Stomach (tissue), 4 donors: ENCODE data around the gene F5.

Source experiments
- POLR2A ChIP-seq, 4 donors: fragments of 450-650 bp; IDR thresholded peaks; one replicate each; pipeline ENCODE4 v1.6.1; 2016; ENCODE audit warnings: antibody characterized with exemption in 4 of 4, control low read depth in 2 of 4, mild to moderate bottlenecking in 1 of 4, moderate library complexity in 1 of 4
- TF ChIP-seq, protein P1 (sequence below), 7 experiments: fragments of 450-650 bp in 4 of 7; fragments of 200-600 bp in 3 of 7; sonication (generic) in 3 of 7; IDR thresholded peaks; one replicate each; pipeline ENCODE4 v1.5.1; 2016 to 2019; ENCODE audit warnings: antibody characterized with exemption in 7 of 7, control low read depth in 2 of 7, mild to moderate bottlenecking in 1 of 7

DNA sequence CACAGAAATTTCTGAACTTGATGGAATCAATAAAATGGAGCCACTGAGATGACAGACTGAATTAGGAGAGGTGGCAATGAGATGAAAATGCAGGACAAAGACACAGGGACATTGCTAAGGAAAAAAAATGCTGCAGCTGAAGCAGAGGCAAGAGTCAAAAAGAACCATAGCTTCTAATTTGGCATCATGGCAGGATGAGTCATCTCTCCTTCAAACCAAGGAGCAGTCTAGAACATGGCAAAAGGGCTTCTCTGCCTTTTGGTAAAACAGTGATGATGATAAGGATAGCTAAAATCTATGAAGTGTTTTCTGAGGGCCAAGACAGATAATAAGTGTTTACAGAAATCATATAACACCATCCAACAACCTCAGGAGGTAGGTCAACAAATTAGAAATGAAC, 117.3 kb downstream of the F5 start:
- TF ChIP-seq, protein P1, sequence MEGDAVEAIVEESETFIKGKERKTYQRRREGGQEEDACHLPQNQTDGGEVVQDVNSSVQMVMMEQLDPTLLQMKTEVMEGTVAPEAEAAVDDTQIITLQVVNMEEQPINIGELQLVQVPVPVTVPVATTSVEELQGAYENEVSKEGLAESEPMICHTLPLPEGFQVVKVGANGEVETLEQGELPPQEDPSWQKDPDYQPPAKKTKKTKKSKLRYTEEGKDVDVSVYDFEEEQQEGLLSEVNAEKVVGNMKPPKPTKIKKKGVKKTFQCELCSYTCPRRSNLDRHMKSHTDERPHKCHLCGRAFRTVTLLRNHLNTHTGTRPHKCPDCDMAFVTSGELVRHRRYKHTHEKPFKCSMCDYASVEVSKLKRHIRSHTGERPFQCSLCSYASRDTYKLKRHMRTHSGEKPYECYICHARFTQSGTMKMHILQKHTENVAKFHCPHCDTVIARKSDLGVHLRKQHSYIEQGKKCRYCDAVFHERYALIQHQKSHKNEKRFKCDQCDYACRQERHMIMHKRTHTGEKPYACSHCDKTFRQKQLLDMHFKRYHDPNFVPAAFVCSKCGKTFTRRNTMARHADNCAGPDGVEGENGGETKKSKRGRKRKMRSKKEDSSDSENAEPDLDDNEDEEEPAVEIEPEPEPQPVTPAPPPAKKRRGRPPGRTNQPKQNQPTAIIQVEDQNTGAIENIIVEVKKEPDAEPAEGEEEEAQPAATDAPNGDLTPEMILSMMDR (IDR thresholded peaks at IDR 0.05), result no peak
- TF ChIP-seq POLR2A (IDR thresholded peaks at IDR 0.05), result no peak
